Right ventricle myocardium inferior (tissue), 1 donor: ENCODE data around the gene TFAP2B. TPM values are rescaled to one million over a fixed set of nuclear protein-coding genes. Genes with fewer than 3 reads are reported as not detected.
A peak's percentile ranks its signal among the peaks of the same experiment; 100 is the strongest.

Experiments
- ATAC-seq: fragments of 200-7000 bp; cut with Tn5 transposase; one replicate; pipeline ENCODE4 v1.9.1; 2020; ENCODE audit warnings: mild to moderate bottlenecking, moderate library complexity
- DNase-seq: peaks from one replicate; pipeline ENCODE4 v3.0.0; 2021; ENCODE audit errors: missing footprints
- intact Hi-C: fragments of 100-400 bp; cut with DNase I; formaldehyde crosslinking; loops from one replicate; pipeline ENCODE4 v1.11.0; 2022
- long read RNA-seq: library from polyadenylated mRNA; unstranded; transcript quantifications from one replicate; pipeline ENCODE4 v2.0.0, GENCODE V29; 2021
- total RNA-seq: library from RNA; stranded (reverse); fragmentation: NEBNext Ultra II Directional; extraction: Animal tissue kit (Norgen Biotek cat#: 25700); gene quantifications from one replicate; pipeline ENCODE4 v1.2.1, GENCODE V29; 2021
- donor health status: DM: no; HTN: yes; CAD: no; lungs with severe emphysema.

The TFAP2B gene
- total RNA-seq = 0.03 TPM
- long read RNA-seq = 0 reads

DNA sequence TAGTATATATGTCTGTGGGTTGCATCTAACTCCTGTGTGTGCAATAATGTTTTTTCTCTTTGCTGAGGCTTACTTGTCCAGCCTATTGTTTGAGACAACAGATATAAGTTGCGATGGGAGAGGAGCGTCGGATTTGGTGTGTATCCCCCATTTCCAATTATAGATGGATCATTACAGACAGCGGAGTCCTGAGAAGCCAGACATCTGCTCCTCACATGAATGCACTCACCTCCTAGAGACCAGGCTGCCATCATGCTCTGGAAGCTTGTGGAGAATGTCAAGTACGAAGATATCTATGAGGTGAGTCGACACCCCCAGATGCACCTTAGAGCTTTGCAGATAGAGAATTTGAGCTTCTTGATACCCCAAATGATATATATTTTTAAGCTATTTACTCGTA lies at the start of gene TFAP2B:
Gene TFAP2B, plus strand, starts transcription at position 199 of the 400 bp plus-strand sequence. Its CDS starts 21 bp downstream, at position 220.
- intact Hi-C loops = loop anchor here (5.0 kb wide), 1 partner anchor 1204 kb away; no protein-coding TSS in a partner anchor
- no peak for ATAC-seq
- no peak for DNase-seq

DNA sequence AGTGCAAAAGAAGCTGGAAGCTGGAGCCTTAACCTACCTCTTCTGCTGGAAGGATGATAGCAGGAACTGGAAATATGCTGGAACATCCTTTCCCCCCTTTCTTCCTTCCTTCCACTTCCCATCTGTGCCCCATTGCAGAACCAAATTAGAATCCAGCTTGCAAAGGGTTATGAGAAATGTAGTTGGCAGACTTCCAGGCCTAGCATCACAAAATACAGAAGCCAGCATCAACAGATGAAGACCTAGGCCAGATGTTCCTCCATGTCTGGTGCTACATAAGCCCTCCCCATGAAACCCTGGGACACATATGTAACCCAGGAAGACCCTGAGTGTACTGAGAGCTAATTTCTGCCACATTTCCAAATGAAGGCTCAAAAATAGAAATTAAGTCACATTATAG lies 40.0 kb upstream of the TFAP2B start:
- DNase-seq (no peak), ATAC-seq (no peak)
- intact Hi-C loops = no loop called here

DNA sequence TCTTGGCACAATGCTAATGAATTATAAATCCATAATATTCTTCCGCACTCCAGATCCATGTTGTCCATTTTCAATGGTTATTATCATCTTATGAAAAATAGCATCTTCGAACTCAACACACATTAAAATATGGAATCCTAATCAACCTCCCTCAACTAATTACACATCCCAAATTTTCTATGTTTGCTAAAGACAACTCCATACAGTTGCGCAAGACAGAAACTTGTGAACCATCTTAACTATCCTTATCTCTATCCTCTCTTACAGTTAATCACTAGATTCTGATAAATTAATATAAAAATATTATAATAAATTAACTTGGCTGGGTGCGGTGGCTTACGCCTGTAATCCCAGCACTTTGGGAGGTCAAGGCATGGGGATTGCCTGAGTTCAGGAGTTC lies 38.3 kb upstream of the TFAP2B start:
- ATAC-seq = no peak
- intact Hi-C loops = no loop called here
- DNase-seq = no peak

GRCh38 chr6:50785921-50786320 lies 32.8 kb upstream of the TFAP2B start:
- ATAC-seq (no peak), DNase-seq (no peak)
- intact Hi-C loops = no loop called here

DNA sequence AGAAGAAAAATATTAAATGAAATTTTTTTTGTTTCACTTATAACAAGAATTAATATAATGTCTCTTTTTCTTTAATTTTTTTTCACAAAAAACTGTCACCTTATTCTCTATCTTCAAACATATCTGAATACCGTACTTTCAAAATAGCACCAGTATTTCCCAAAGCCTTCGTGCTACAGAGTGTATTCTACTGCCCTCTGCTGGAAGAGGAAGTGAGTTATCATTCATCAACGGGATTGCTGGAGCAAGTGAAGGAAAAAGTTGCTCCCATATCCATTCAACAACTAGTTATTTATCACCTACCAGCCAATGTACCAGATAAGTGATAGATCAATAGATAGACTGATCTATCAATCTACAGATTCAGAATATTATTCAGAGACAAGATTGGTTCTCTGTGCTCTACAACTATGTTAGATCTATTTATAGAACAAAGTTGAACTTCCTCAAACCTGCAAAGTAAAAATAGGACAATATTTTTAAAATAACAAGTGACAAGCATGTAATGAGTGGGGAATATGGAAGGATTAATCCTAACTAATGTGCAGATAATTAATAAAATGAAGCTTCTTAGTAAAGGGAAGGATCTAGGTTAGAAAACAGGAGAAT lies 26.7 kb upstream of the TFAP2B start:
- no peak for ATAC-seq
- no peak for DNase-seq
- intact Hi-C loops = no loop called here

GRCh38 chr6:50792771-50793170 lies 25.9 kb upstream of the TFAP2B start:
- DNase-seq (no peak), ATAC-seq (no peak)
- intact Hi-C loops = no loop called here

DNA sequence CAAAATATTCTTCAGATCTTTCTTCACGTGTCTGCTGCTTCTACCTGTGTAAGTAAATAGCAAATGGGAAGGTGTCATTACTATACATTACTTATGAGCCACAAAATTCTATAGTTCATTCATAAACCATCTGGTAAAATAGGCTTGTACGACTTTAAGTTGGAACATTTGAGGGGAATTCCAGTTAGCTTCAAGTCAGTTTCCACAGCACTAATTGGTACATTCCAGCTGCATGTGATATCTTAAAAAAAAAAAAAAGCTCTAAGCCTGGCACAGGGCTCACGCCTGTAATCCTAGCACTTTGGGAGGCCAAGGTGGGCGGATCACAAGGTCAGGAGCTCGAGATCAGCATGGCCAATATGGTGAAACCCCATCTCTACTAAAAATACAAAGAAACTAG lies 23.1 kb upstream of the TFAP2B start:
- no peak for ATAC-seq
- intact Hi-C loops = no loop called here
- no peak for DNase-seq

GRCh38 chr6:50804283-50804682 lies 14.4 kb upstream of the TFAP2B start:
- intact Hi-C loops = no loop called here
- ATAC-seq = no peak
- no peak for DNase-seq

DNA sequence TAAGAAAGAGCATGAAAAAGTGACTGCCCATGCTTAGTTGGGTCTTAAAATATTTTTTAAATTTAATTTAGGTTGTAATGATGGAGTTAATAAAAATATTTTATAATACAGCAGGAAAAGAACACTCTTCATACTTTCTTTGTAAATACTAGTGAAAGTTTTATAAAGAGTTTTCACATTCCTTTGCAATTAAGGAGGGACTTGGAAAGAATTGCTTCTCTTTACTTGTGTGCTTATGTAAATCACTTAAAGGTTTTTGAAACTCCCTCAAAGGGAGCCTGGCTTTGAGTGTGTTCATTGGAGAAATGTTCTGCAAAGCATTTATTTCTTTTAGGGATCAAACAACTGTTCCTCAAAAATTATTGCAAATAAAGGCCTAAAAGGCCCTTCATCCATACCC lies 11.6 kb upstream of the TFAP2B start:
- intact Hi-C loops = no loop called here
- no peak for ATAC-seq
- DNase-seq = no peak

DNA sequence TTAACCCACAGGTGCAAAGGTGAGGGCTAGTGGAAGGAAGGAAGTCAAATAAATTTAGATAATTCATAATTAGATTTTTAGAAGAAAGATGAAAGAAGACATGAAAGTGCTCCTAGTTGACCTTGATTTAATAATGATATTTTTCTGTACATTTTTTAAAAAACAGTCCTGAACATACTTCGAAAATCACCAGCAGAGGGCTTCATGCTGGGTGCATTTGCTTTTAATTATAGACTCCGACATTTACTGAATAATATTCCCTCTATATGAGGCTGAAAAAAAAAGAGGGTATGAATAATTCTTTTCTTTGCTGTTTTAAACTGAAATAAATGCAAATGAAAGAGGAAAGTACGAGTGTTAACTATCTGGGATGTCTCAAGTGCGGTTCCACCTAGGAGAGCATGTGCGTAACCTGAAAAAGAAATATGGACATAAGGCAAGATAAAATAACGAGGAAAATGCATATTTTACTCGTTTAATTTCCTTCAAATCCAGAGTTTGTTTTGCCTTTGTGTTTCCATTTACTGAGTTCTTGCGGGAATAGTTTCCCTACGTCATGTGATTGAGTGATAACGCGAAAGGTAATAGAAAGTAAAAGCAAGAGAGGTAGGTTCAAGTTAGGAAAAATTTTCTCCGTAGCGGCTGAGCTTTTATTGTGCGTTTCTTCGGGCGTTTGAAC lies 3.1 kb upstream of the TFAP2B start:
- no peak for DNase-seq
- intact Hi-C loops = loop anchor here (2.0 to 5.0 kb wide), 2 partner anchors 1143 to 1207 kb away; no protein-coding TSS in a partner anchor
- ATAC-seq = no peak

DNA sequence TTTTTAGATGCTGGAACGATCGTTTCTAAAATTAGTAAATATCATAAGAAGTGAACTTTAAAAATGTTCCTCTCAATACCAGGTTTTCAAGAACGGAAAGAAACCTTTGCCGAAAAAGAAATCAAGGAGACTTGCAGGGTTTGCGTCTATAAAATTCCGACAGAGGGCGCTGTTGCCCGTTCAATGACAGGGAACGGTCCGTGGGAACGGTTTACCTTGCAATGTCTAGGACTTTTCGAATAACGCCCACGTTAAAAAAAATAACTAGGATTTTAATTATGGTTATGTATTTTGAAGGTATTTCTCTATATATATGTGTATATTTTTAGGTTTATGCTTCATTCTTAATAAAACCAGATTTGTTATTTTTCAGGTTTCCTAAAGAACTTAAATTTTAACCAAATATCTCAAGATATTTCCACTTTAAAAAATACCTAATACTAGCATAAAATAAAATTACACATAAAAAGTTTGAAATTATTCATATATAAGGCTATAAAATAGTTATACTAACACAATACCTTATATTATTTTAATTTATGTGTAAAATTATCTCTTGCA lies 2.5 kb upstream of the TFAP2B start:
- intact Hi-C loops = loop anchor here (2.0 to 5.0 kb wide), 2 partner anchors 1143 to 1206 kb away; no protein-coding TSS in a partner anchor
- ATAC-seq (no peak), DNase-seq (peak; percentile 67)

DNA sequence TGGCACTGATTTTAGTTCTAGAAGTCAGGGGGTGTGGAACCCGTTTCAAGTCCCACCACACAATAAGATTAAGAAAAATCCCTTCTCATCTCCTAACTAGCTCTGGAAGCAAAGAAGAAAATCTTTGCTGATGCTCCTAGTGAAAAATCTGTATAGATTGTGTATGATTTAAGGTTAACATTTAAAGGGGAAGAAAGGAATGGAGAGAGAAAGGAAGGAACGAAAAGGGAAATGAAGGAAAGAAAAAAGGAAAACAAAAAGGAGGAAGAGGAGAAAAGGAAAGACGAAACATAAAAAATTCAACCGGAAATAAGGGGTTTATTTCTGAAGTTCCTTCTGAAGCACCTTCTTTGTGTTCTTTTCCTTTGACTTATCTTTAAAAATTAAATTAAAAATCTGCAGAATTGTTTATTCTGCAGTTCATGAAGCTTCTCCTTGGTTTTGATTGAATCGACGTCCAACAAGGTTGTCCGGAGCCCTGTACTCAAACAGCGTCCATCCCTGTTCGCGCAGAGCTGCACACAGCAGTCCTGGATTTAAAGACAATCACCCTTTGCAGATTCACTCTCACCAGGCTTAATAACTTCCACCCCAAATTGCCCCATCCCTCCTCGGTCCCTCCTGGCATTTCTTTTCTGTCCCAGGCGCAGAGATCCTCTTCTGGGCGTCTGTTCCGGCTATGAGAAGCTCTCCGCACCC lies 1.6 kb upstream of the TFAP2B start:
- DNase-seq (no peak), ATAC-seq (no peak)
- intact Hi-C loops = loop anchor here (2.0 to 5.0 kb wide), 2 partner anchors 1142 to 1205 kb away; no protein-coding TSS in a partner anchor

DNA sequence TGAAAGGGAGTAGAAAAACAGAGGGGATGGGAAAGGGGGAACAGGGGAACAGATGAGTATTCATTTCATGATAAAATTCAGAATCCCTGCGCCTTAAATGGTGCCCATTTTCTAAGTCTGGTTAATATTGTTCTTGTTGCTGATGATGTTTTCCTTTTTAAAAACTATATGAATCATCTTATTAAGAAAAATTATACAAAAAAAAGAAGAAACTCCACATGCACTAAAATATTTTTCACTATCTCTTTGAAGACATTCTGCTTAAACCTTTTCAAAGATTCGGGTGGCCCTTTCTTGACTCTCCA lies 1.1 kb upstream of the TFAP2B start:
- DNase-seq = no peak
- intact Hi-C loops = loop anchor here (2.0 to 5.0 kb wide), 2 partner anchors 1141 to 1205 kb away; no protein-coding TSS in a partner anchor
- no peak for ATAC-seq

DNA sequence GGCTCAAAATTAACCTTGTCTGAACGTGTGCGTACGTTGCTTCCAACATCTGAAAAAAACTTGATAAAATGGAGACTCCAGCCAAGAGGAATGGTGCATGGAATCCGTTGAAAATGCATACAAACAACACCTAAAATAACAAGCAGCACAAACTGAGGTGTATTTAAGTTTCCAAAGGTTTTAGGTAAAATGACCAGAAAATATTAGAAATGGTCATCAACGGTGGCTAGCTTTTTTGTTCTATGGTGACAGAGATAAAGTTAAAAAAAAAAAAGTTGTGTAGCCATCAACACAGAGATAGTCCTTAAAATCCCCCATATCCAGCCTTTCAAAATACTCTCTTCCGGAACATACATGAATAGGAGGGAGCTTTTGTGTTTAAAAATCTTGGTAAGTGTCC lies 651 bp upstream of the TFAP2B start:
- ATAC-seq = no peak
- intact Hi-C loops = loop anchor here (5.0 kb wide), 1 partner anchor 1204 kb away; no protein-coding TSS in a partner anchor
- no peak for DNase-seq

GRCh38 chr6:50819466-50819903 lies 814 bp downstream of the TFAP2B start:
- intact Hi-C loops = loop anchor here (5.0 kb wide), 1 partner anchor 1203 kb away; no protein-coding TSS in a partner anchor

GRCh38 chr6:50819904-50820868 lies 1.5 kb downstream of the TFAP2B start:
- intact Hi-C loops = loop anchor here (5.0 kb wide), 1 partner anchor 1202 kb away; no protein-coding TSS in a partner anchor
- ATAC-seq = no peak
- DNase-seq = no peak

More at GRCh38 chr6:50819466-50819903, 814 bp downstream of the TFAP2B start:
- ATAC-seq (no peak), DNase-seq (no peak)

DNA sequence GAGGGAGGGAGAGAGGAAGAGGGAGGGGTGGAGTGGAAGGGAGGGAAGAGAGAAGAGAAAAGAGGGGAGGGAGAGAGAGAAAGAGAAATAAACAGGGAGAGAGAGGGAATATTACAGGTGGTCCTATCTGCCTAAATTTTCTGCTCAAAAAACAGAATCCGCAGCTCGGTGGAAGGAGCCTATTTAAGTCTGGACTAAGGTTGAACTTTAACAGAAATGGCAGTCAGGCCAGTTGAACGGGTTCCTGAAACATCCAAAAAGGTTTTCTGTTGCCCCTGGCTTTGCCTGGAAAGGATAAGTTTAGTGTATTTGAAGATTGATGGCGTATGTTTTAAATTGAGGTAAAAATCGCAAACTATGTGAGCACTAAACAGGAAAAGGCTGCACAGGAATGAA lies 2.2 kb downstream of the TFAP2B start:
- ATAC-seq = no peak
- intact Hi-C loops = no loop called here
- no peak for DNase-seq

GRCh38 chr6:50821441-50822077 lies 2.9 kb downstream of the TFAP2B start:
- ATAC-seq (no peak), DNase-seq (no peak)
- intact Hi-C loops = no loop called here
